Posterior cingulate gyrus (tissue), 11 donors: ENCODE data around the gene CLTC.
A peak's percentile ranks its signal among the peaks of the same experiment; 100 is the strongest.
"Not testable (repeated sequence)": the region's sequence is repeated elsewhere in the genome, so short reads cannot be mapped to it uniquely, and the experiment has no call there.

Experiments used
- DNase-seq, 10 donors: peaks; one replicate each; pipeline versions ENCODE4 v3.0.0 to v3.0.0-alpha.2; 2020 to 2021; ENCODE audit warnings: mixed read lengths in 3 of 10
- intact Hi-C: fragments of 100-400 bp; cut with DNase I; formaldehyde crosslinking; loops from one replicate; pipeline ENCODE4 v1.15.1; 2023

The CLTC gene

GRCh38 chr17:59633658-59634359 lies 14.1 kb downstream of the CLTC start:
- no peak for DNase-seq
- intact Hi-C loops: no loop called here

- DNase-seq: no peak
- intact Hi-C loops: no loop called here
These were observed 15.2 kb downstream of the CLTC start for GRCh38 chr17:59634632-59635541.

- DNase-seq: no peak
- intact Hi-C loops: no loop called here
These were observed 18.1 kb downstream of the CLTC start for GRCh38 chr17:59637611-59638310.

GRCh38 chr17:59638553-59638952 lies 18.9 kb downstream of the CLTC start:
- intact Hi-C loops: no loop called here
- DNase-seq: peak in 1 of 10 donors; percentile 52

- intact Hi-C loops: no loop called here
- no peak for DNase-seq
These were observed 22.2 kb downstream of the CLTC start for GRCh38 chr17:59641799-59642484.

- intact Hi-C loops: no loop called here
- no peak for DNase-seq
These were observed 22.9 kb downstream of the CLTC start for GRCh38 chr17:59642565-59642964.

- intact Hi-C loops: no loop called here
- no peak for DNase-seq
These were observed 23.8 kb downstream of the CLTC start for GRCh38 chr17:59643159-59644140.

- intact Hi-C loops: no loop called here
- DNase-seq: no peak
These were observed 27.6 kb downstream of the CLTC start for GRCh38 chr17:59647288-59647687.

GRCh38 chr17:59649886-59650285 lies 30.2 kb downstream of the CLTC start:
- no peak for DNase-seq
- intact Hi-C loops: no loop called here

GRCh38 chr17:59650642-59651041 lies 30.9 kb downstream of the CLTC start:
- no peak for DNase-seq

GRCh38 chr17:59651346-59651745 lies 31.7 kb downstream of the CLTC start:
- DNase-seq: no peak
- intact Hi-C loops: no loop called here

More at GRCh38 chr17:59650642-59651041, 30.9 kb downstream of the CLTC start:
- intact Hi-C loops: no loop called here

- intact Hi-C loops: no loop called here
- DNase-seq: no peak
These were observed 32.4 kb downstream of the CLTC start for GRCh38 chr17:59652119-59652518.

GRCh38 chr17:59656624-59657023 lies 36.9 kb downstream of the CLTC start:
- intact Hi-C loops: not testable (repeated sequence)

GRCh38 chr17:59666235-59666634 lies 46.5 kb downstream of the CLTC start:
- intact Hi-C loops: no loop called here
- no peak for DNase-seq

More at GRCh38 chr17:59656624-59657023, 36.9 kb downstream of the CLTC start:
- not testable (repeated sequence) for DNase-seq

GRCh38 chr17:59668816-59669215 lies 49.1 kb downstream of the CLTC start:
- no peak for DNase-seq
- intact Hi-C loops: no loop called here

GRCh38 chr17:59669411-59669810 lies 49.7 kb downstream of the CLTC start:
- intact Hi-C loops: no loop called here
- DNase-seq: no peak

GRCh38 chr17:59669944-59670343 lies 50.2 kb downstream of the CLTC start:
- intact Hi-C loops: no loop called here
- DNase-seq: no peak

GRCh38 chr17:59671386-59671785 lies 51.7 kb downstream of the CLTC start:
- intact Hi-C loops: no loop called here
- DNase-seq: no peak

- DNase-seq: no peak
- intact Hi-C loops: no loop called here
These were observed 55.5 kb downstream of the CLTC start for GRCh38 chr17:59675231-59675630.
